Measurements from ENCODE around the gene VKORC1. TPM values are rescaled to one million over a fixed set of nuclear protein-coding genes. Genes with fewer than 3 reads are reported as not detected.

Gene VKORC1
- total and polyA plus RNA-seq, 10 donors: 23.5 to 74.2 (median 51.6) TPM

DNA sequence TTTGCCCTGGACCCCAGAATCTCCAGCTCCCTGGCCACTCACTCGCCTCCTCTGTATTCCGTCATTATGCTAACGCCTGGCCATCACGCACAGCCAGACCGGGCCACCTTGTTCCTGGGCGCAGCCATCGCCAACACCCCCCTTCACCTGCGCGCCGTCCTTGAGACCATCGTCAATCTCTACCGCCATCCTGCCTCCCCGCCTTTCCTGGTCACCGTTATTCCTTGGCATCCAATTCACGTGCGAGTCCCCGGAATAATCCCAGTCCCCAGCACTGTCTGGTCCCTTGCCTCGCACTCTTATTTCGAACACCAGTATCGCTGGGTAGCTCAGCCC, 541 bp downstream of the VKORC1 start:
- Histone ChIP-seq H3K27ac (peak overlapping the region; percentile 67 to 95 (median 89)), H3K36me3 (peaks cover 0 to 27% (median 13%) of the 10 kb centered on the region in 6 donors), H3K27me3 (replicated peaks in 1 of 7) (no peaks in the 10 kb centered on the region), H3K9me3 (no peaks in the 10 kb centered on the region), H3K4me1 (peaks cover 18 to 41% (median 30%) of the 10 kb centered on the region in 6 donors), H3K4me3 (peak overlapping the region; percentile 48 to 84 (median 73))
- TF ChIP-seq CTCF (IDR thresholded peaks at IDR 0.05 in 8 of 11, conservative IDR thresholded peaks at IDR 0.05 in 3 of 11): no peak
- TF ChIP-seq POLR2AphosphoS5 (IDR thresholded peaks at IDR 0.05): no peak
- no peak for TF ChIP-seq POLR2A (IDR thresholded peaks at IDR 0.05)
- 0 to 3% (median 1%) methylated on average over 17 to 20 of the region's 20 CpGs for WGBS, 5 donors
- intact Hi-C loops (cut with DNase I; ENCODE audit: low total_unique reads): loop anchor here (10.0 kb wide), 1 partner anchor 109 kb away; the partner anchor contains the start of gene HSD3B7
- DNase-seq: no peak

- DNase-seq: peak; percentile 70
- TF ChIP-seq POLR2A (IDR thresholded peaks at IDR 0.05): no peak
- TF ChIP-seq CTCF (IDR thresholded peaks at IDR 0.05 in 8 of 11, conservative IDR thresholded peaks at IDR 0.05 in 3 of 11): no peak
- TF ChIP-seq POLR2AphosphoS5 (IDR thresholded peaks at IDR 0.05): no peak
- H3K36me3 ChIP-seq: peaks cover 0 to 35% (median 15%) of the 10 kb centered on the region in 6 donors
- H3K4me1 ChIP-seq: peaks cover 18 to 41% (median 30%) of the 10 kb centered on the region in 6 donors
- intact Hi-C loops (cut with DNase I; ENCODE audit: low total_unique reads): loop anchor here (10.0 kb wide), 1 partner anchor 108 kb away; the partner anchor contains the start of gene HSD3B7
- no peak overlapping the region for H3K27ac ChIP-seq
- H3K27me3 ChIP-seq (replicated peaks in 1 of 7): no peaks in the 10 kb centered on the region
- no peaks in the 10 kb centered on the region for H3K9me3 ChIP-seq
- peak overlapping the region in 5 of 8 donors; percentile 69 to 84 (median 78) for H3K4me3 ChIP-seq
- WGBS, 5 donors: 58 to 71% (median 64%) methylated on average over 14 to 17 of the region's 17 CpGs
Measured at GRCh38 chr16:31093132-31093703, 1.4 kb downstream of the VKORC1 start.

DNA sequence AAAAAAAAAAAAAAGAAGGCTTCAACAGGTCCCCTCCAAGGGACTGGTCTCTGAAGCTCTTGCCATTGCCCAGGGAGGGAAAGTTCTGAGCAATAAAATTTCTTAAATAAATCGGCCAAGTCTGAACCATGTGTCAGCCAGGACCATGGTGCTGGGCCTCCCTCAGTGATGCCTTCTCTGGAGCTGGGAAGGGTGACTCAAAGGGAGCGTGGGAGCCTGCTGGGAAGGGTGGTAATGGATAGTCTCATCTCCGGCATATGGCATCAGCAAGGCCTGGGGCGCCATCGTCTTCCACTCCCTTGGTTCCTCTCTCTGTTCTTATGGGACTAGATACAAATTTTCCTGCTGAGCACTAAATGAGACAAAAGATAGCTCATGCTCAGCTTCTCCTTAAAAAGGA, 2.3 kb downstream of the VKORC1 start:
- Histone ChIP-seq H3K36me3 (peaks cover 0 to 43% (median 15%) of the 10 kb centered on the region in 6 donors), H3K9me3 (no peaks in the 10 kb centered on the region), H3K27ac (no peak overlapping the region), H3K4me3 (no peak overlapping the region), H3K27me3 (replicated peaks in 1 of 7) (no peaks in the 10 kb centered on the region), H3K4me1 (peaks cover 18 to 41% (median 30%) of the 10 kb centered on the region in 6 donors)
- 91 to 98% (median 95%) methylated on average over 5 of the region's 5 CpGs for WGBS, 5 donors
- DNase-seq: peak; percentile 48
- intact Hi-C loops (cut with DNase I; ENCODE audit: low total_unique reads): loop anchor here (10.0 kb wide), 1 partner anchor 108 kb away; the partner anchor contains the start of gene HSD3B7
- no peak for TF ChIP-seq CTCF (IDR thresholded peaks at IDR 0.05 in 8 of 11, conservative IDR thresholded peaks at IDR 0.05 in 3 of 11)
- no peak for TF ChIP-seq POLR2A (IDR thresholded peaks at IDR 0.05)
- TF ChIP-seq POLR2AphosphoS5 (IDR thresholded peaks at IDR 0.05): no peak

- TF ChIP-seq POLR2A (IDR thresholded peaks at IDR 0.05) (no peak), POLR2AphosphoS5 (IDR thresholded peaks at IDR 0.05) (peak in 1 of 3 donors; percentile 13), CTCF (IDR thresholded peaks at IDR 0.05 in 8 of 11, conservative IDR thresholded peaks at IDR 0.05 in 3 of 11) (no peak)
- WGBS, 5 donors: 87 to 95% (median 90%) methylated on average over 1 to 2 of the region's 2 CpGs
- Histone ChIP-seq H3K36me3 (peaks cover 0 to 61% (median 18%) of the 10 kb centered on the region in 6 donors), H3K27ac (no peak overlapping the region), H3K4me1 (peaks cover 16 to 32% (median 24%) of the 10 kb centered on the region in 6 donors), H3K27me3 (replicated peaks in 1 of 7) (no peaks in the 10 kb centered on the region), H3K4me3 (no peak overlapping the region), H3K9me3 (no peaks in the 10 kb centered on the region)
- intact Hi-C loops (cut with DNase I; ENCODE audit: low total_unique reads): loop anchor here (10.0 kb wide), 1 partner anchor 106 kb away; the partner anchor contains the start of gene HSD3B7
- DNase-seq: peak; percentile 60
Measured at GRCh38 chr16:31090540-31090939, 4.1 kb downstream of the VKORC1 start.
